Stimulated activated CD8-positive, alpha-beta memory T cell treated with anti-CD3 and anti-CD28 coated beads, Interleukin-12 subunit alpha, Interleukin-12 subunit beta, amount 100 ng/mL, for 24 hours (primary cell): ENCODE data around the gene TMEM131.
"Not testable (repeated sequence)": the region's sequence is repeated elsewhere in the genome, so short reads cannot be mapped to it uniquely, and the experiment has no call there.

ENCODE experiments used
- DNase-seq: peaks from one replicate; pipeline ENCODE4 v3.0.0-alpha.2; 2020; ENCODE audit errors: extremely low read depth

TMEM131 gene

GRCh38 chr2:97868986-97869721 is 126.6 kb downstream of the TMEM131 start:
- no peak for DNase-seq

GRCh38 chr2:97863829-97864228 is 131.9 kb downstream of the TMEM131 start:
- DNase-seq, result no peak

GRCh38 chr2:97861177-97861576 is 134.6 kb downstream of the TMEM131 start:
- DNase-seq, result no peak

- no peak for DNase-seq
Measured at GRCh38 chr2:97858442-97858841, 137.3 kb downstream of the TMEM131 start.

- DNase-seq, result no peak
Measured at GRCh38 chr2:97857553-97857952, 138.2 kb downstream of the TMEM131 start.

GRCh38 chr2:97853057-97853456 is 142.7 kb downstream of the TMEM131 start:
- DNase-seq, result not testable (repeated sequence)

GRCh38 chr2:97851172-97851571 is 144.6 kb downstream of the TMEM131 start:
- no peak for DNase-seq

GRCh38 chr2:97849881-97850528 is 145.7 kb downstream of the TMEM131 start:
- DNase-seq, result no peak

- DNase-seq, result no peak
Measured at GRCh38 chr2:97848306-97848705, 147.4 kb downstream of the TMEM131 start.

GRCh38 chr2:97846716-97847115 is 149.0 kb downstream of the TMEM131 start:
- not testable (repeated sequence) for DNase-seq

- DNase-seq, result no peak
Measured at GRCh38 chr2:97845818-97846217, 149.9 kb downstream of the TMEM131 start.

GRCh38 chr2:97845133-97845532 is 150.6 kb downstream of the TMEM131 start:
- DNase-seq, result no peak

- no peak for DNase-seq
Measured at GRCh38 chr2:97844311-97844859, 151.4 kb downstream of the TMEM131 start.

GRCh38 chr2:97840198-97840597 is 155.6 kb downstream of the TMEM131 start:
- DNase-seq, result no peak

- no peak for DNase-seq
Measured at GRCh38 chr2:97834610-97835009, 161.1 kb downstream of the TMEM131 start.

- no peak for DNase-seq
Measured at GRCh38 chr2:97831121-97831520, 164.6 kb downstream of the TMEM131 start.

GRCh38 chr2:97829255-97829654 is 166.5 kb downstream of the TMEM131 start:
- not testable (repeated sequence) for DNase-seq

GRCh38 chr2:97827013-97827412 is 168.7 kb downstream of the TMEM131 start:
- not testable (repeated sequence) for DNase-seq

- DNase-seq, result not testable (repeated sequence)
Measured at GRCh38 chr2:97826266-97826847, 169.4 kb downstream of the TMEM131 start.

GRCh38 chr2:97824011-97824410 is 171.7 kb downstream of the TMEM131 start:
- DNase-seq, result not testable (repeated sequence)

- not testable (repeated sequence) for DNase-seq
Measured at GRCh38 chr2:97821862-97822261, 173.9 kb downstream of the TMEM131 start.

GRCh38 chr2:97819754-97820153 is 176.0 kb downstream of the TMEM131 start:
- DNase-seq, result no peak

- no peak for DNase-seq
Measured at GRCh38 chr2:97816411-97816810, 179.3 kb downstream of the TMEM131 start.
